HG03521 (cell line): Measurements from ENCODE around the gene SEMA3B.
A peak's percentile ranks its signal among the peaks of the same experiment; 100 is the strongest.

ENCODE experiments used
- ATAC-seq: cut with Tn5 transposase; IDR thresholded peaks from one replicate; pipeline ENCODE4 v1.9.1; 2021; ENCODE audit warnings: mild to moderate bottlenecking, moderate library complexity; ENCODE audit not compliant: unreplicated experiment

SEMA3B gene

GRCh38 chr3:50292159-50293078 is 23.5 kb downstream of the SEMA3B start, which contains the start of gene IFRD2:
TSS of gene IFRD2 (minus strand) at chr3:50292429. CDS start at chr3:50292274, 155 bp downstream.
- peak; percentile 96 for ATAC-seq

GRCh38 chr3:50293079-50293801 is 24.3 kb downstream of the SEMA3B start:
- no peak for ATAC-seq

- no peak for ATAC-seq
Measured at GRCh38 chr3:50294089-50294488, 25.1 kb downstream of the SEMA3B start.

GRCh38 chr3:50294492-50295403 is 25.8 kb downstream of the SEMA3B start:
- no peak for ATAC-seq

GRCh38 chr3:50295553-50296431 is 26.8 kb downstream of the SEMA3B start:
- ATAC-seq = no peak

- no peak for ATAC-seq
Measured at GRCh38 chr3:50296721-50297383, 27.9 kb downstream of the SEMA3B start.

- no peak for ATAC-seq
Measured at GRCh38 chr3:50297384-50297775, 28.4 kb downstream of the SEMA3B start.

GRCh38 chr3:50297896-50298725 is 29.2 kb downstream of the SEMA3B start:
- no peak for ATAC-seq

GRCh38 chr3:50298836-50299637 is 30.1 kb downstream of the SEMA3B start, which contains the start of the genes HYAL3 and NAA80:
TSS of gene HYAL3 (minus strand) at chr3:50299405. CDS start at chr3:50295602, 3,803 bp downstream.
TSS of gene NAA80 (minus strand) at chr3:50299405. CDS start at chr3:50297463, 1,942 bp downstream.
- peak; percentile 82 for ATAC-seq

- ATAC-seq = no peak
Measured at GRCh38 chr3:50299638-50299928, 30.6 kb downstream of the SEMA3B start.

- no peak for ATAC-seq
Measured at GRCh38 chr3:50299929-50300680, 31.2 kb downstream of the SEMA3B start.

- no peak for ATAC-seq
Measured at GRCh38 chr3:50300681-50301254, 31.8 kb downstream of the SEMA3B start.

GRCh38 chr3:50302095-50303012 is 33.4 kb downstream of the SEMA3B start:
- ATAC-seq = no peak

GRCh38 chr3:50303013-50303815 is 34.3 kb downstream of the SEMA3B start, which contains the start of gene HYAL1:
TSS of gene HYAL1 (minus strand) at chr3:50303574. CDS start at chr3:50302956, 618 bp downstream.
- no peak for ATAC-seq

- no peak for ATAC-seq
Measured at GRCh38 chr3:50304601-50305000, 35.7 kb downstream of the SEMA3B start.
